Activated T-cell treated with anti-CD3 and anti-CD28 coated beads for 48 hours (primary cell): ENCODE measurements around the gene RIMKLB.
"Not testable (repeated sequence)": the region's sequence is repeated elsewhere in the genome, so short reads cannot be mapped to it uniquely, and the experiment has no call there.

Source experiments
- DNase-seq: peaks from one replicate; pipeline ENCODE4 v3.0.0-alpha.2; 2020; ENCODE audit warnings: low read depth

The RIMKLB gene

DNA sequence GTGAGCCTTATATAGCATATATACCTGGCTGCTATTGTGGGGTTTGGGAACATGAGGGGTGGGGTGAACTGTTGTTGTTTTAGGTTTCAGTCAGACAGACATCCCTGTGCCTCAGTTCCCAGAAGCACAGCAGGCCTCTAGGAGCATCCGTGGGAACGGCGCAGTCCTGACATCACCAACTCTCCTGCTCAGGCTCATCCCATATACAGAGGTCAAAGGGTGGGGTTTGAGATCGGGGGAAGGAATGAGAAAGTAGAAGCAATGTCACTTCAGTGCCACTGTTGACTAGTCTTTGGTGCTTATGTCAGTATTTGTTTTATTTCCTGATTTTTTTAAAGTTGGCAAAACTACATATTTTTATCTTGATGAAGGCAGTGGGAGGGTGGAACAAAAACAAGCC, 81.5 kb downstream of the RIMKLB start:
- DNase-seq: no peak

DNA sequence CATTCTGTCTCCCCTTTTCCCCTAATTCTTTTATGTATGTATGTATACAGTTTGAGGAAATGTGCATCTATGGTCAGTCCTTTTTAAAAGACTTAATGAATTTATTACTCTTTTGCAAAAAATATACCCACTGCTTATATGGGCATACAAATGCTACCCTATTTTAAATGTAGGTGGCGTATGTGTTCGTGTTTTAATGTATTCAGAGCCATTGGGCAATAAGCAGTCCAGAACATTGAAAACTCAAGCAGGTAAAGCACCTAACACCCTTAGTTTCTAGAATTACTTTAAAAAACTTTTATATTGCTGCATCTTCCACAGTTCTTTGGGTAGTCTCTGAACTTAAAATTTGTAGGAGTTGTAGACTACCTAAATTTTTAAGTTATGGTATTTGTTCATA, 82.1 kb downstream of the RIMKLB start:
- DNase-seq: no peak

- DNase-seq: no peak
Measured at GRCh38 chr12:8780389-8780788, 82.6 kb downstream of the RIMKLB start.

DNA sequence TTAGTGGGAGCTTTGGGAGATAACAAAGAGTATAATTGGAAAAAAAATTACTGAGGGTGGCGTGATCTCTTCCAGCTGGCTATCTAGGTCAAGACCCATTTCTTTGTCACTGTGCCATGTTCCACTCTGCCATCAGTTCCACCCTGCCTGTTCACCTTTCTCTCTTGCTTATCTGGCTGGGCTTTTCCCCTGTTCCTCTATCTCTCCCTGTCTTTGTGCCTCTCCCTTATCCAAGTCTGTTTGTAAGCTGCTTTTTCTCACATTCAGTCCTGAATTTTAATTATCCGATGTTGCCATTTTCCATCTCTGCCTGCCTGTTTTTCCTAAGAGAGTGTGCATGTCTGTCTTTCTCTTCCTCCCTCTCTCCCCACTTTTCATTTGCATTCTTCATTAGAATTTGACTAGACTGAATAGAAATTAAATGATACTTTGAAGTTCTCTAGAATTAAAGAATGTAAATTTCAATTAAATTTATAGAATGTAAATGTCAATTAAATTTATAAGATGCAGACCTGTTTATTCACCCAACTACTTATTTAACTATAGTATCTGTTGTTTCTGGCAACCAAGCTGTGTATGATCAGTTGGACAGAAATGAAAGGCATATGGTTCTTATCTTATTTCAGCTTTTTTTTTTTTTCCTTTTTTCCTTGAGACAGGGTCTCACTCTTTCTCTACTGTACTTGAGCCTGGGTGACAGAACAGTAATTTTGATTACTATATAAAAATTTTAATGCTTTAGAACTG, 83.8 kb downstream of the RIMKLB start:
- DNase-seq: no peak

GRCh38 chr12:8784290-8784888, 86.6 kb downstream of the RIMKLB start:
- DNase-seq: no peak

DNA sequence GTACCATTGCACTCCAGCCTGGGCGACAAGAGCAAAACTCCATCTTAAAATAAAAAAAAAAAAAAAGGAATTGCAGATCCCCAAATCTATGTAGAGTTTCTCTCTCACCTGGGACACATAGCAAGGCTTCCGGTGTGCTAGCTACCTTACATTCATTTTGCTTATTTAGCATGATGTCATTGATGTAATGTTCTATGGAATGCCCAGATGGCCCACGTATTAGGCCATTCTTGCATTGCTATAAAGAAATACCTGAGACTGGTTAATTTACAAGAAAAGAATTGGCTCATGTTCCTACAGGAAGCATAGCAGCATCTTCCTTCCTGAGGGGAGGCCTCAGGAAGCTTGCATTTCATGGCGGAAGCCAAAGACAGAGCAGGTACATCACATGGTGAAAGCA, 87.7 kb downstream of the RIMKLB start:
- DNase-seq: no peak

- not testable (repeated sequence) for DNase-seq
Measured at GRCh38 chr12:8787206-8787605, 89.4 kb downstream of the RIMKLB start.

DNA sequence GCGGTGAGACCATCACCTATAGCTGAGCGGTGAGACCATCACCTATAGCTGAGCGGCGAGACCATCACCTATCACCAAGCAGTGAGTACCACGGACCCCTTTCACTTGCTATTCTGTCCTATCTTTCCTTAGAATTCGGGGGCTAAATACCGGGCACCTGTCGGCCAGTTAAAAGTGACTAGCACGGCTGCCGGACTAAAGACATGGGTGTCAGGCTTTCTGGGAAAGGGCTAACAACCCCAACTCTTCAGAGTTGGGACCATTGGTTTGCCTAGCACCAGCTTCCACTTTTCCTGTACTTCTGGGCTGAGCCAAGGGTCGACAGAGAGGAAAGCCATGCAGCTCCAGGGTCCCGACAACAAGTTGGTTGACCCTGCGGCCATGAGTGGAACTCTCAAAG, 90.9 kb downstream of the RIMKLB start:
- DNase-seq: not testable (repeated sequence)

DNA sequence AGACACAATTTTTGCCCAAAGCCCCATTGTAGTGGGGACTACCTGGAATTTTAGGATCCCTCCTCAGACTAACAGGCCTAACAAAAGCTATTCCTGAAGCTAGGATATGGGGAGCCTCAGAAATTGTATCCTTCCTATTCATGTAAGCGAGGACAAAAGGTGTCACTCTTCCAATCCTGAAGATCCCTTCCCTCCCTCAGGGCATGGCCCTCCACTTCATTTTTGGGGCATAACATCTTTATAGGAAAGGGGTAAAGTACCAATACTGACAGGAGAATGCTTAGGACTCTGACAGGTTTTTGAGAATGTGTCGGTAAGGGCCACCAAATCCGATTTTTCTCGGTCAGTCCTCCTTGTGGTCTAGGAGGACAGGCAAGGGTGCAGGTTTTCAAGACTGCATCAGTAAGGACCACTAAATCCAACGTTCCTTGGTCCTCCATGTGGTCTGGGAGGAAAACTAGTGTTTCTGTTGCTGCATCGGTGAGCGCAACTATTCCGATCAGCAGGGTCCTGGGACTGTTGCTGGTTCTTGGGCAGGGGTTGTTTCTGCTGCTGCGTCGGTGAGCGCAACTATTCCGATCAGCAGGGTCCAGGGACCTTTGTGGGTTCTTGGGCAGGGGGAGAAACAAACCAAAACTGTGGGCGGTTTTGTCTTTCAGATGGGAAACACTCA, 91.7 kb downstream of the RIMKLB start:
- DNase-seq: not testable (repeated sequence)

- not testable (repeated sequence) for DNase-seq
Measured at GRCh38 chr12:8793226-8793625, 95.4 kb downstream of the RIMKLB start.

DNA sequence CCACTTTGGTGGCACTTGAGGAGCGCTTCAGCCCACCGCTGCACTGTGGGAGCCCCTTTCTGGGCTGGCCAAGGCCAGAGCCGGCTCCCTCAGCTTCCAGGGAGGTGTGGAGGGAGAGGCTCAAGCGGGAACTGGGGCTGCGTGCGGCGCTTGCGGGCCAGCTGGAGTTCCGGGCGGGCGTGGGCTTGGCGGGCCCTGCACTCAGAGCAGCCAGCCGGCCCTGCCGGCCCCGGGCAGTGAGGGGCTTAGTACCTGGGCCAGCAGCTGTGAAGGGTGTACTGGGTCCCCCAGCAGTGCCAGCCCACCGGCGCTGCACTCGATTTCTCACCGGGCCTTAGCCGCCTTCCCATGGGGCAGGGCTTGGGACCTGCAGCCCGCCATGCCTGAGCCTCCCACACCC, 96.8 kb downstream of the RIMKLB start:
- not testable (repeated sequence) for DNase-seq

- DNase-seq: no peak
Measured at GRCh38 chr12:8796831-8797626, 99.2 kb downstream of the RIMKLB start.

- not testable (repeated sequence) for DNase-seq
Measured at GRCh38 chr12:8801213-8801612, 103.4 kb downstream of the RIMKLB start.

GRCh38 chr12:8804833-8805232, 107.0 kb downstream of the RIMKLB start:
- DNase-seq: not testable (repeated sequence)

DNA sequence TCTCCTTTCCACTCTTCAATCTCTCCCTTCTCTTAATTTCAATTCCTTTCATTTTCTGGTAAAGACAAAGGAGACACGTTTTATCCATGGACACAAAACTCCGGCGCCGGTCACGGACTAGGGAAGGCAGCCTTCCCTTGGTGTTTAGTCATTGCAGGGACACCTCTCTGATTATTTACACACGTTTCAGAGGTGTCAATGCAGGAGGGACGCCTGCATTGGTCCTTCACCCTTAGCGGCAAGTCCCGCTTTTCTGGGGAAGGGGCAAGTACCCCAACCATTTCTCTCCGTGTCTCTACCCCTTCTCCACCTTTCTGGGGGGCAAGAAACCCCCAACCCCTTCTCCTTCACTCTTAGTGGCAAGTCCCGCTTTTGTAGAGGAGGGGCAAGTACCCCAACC, 107.7 kb downstream of the RIMKLB start:
- not testable (repeated sequence) for DNase-seq

GRCh38 chr12:8807084-8807483, 109.3 kb downstream of the RIMKLB start:
- DNase-seq: not testable (repeated sequence)

GRCh38 chr12:8810112-8810511, 112.3 kb downstream of the RIMKLB start:
- not testable (repeated sequence) for DNase-seq

GRCh38 chr12:8813572-8814357, 116.0 kb downstream of the RIMKLB start:
- no peak for DNase-seq

DNA sequence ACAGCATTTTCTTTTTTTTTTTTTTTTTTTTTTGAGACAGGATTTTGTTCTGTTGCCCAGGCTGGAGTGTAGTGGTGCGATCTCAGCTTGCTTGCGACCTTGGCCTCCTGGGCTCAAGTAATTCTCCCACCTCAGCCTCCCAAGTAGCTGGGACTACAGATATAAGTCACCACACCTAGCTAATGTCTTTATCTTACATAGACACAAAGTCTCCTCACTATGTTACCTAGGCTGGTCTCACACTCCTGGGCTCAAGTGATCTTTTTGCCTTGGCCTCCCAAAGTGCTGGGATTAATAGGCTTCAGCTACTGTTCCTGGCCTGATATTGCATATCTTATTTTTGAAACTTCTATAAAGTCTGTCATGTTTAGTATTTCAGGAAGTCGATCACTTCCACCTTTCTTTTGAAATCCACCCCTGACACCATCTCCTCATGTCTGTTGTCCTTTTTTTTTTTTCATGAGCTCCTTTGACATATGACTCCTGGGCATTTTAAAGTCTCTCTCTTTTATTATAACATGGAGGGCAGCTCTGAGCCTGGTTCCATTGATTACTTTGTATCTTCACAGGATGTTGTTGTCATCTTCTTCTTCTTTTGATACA, 118.8 kb downstream of the RIMKLB start:
- no peak for DNase-seq

DNA sequence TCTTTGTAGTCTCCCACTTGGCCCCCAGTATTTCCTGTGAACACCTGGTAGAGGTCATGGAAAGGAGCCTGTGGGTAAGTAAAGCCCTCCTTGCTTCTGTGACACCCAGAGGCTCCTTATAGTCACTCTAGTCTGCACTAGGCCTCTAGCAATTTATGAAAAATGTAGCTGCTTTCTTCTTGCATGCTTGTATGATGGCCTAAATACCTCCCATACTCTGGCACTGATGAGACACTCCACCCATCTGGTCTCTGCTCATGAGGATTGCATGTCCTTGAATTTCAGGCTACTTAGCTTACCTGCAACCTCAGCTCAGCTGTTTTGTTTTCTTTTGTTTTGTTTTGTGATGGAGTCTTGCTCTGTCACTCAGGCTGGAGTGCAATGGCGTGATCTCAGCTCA, 120.1 kb downstream of the RIMKLB start:
- DNase-seq: no peak

DNA sequence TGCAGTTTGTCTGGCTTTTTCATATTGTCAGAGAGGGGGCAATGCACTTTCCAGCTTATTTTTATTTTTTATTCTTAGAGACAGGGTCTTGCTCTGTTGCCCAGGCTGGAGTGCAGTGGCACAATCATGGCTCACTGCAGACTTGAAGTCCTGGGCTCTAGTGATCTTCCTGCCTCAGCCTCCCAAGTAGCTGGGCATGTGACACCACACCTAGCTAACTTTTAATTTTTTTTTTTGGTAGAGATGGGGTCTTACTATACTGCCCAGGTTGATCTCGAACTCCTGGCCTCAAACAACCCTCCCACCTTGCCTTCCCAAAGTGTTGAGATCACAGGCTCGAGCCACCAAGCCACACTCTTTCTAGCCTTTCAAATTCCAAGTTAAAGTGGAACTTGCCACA, 120.7 kb downstream of the RIMKLB start:
- no peak for DNase-seq
